ENCODE data around the gene DEAF1. TPM values are rescaled to one million over a fixed set of nuclear protein-coding genes. Genes with fewer than 3 reads are reported as not detected.

Gene DEAF1
- total and polyA plus RNA-seq, 2 donors (not counting 3 experiments of a cell fraction or from before 2014, with no cell fraction given): 43.6 to 55.7 TPM

Other genes with a start within 250 kb of the DEAF1 start
- gene PTDSS2, start 244.9 kb downstream of the DEAF1 start, total RNA-seq: 41.4 and 44.2 TPM in 2 replicates
- gene PTDSS2, start 244.9 kb downstream of the DEAF1 start, polyA plus RNA-seq: 46.8 and 60.8 TPM in 2 replicates
- gene RNH1, start 188.0 kb downstream of the DEAF1 start, total RNA-seq: 143 and 144 TPM in 2 replicates
- gene RNH1, start 188.0 kb downstream of the DEAF1 start, polyA plus RNA-seq: 198 and 276 TPM in 2 replicates
- gene HRAS, start 159.6 kb downstream of the DEAF1 start, total RNA-seq: 103 TPM in 2 replicates
- gene HRAS, start 159.6 kb downstream of the DEAF1 start, polyA plus RNA-seq: 105 and 109 TPM in 2 replicates
- gene LRRC56, start 157.7 kb downstream of the DEAF1 start, total RNA-seq: 0.55 and 0.90 TPM in 2 replicates
- gene LRRC56, start 157.7 kb downstream of the DEAF1 start, polyA plus RNA-seq: 0.47 and 0.64 TPM in 2 replicates
- gene LMNTD2, start 134.5 kb downstream of the DEAF1 start, total RNA-seq: 1.8 and 2.1 TPM in 2 replicates
- 2.6 and 3.9 TPM in 2 replicates for gene LMNTD2, start 134.5 kb downstream of the DEAF1 start, polyA plus RNA-seq
- gene RASSF7, start 134.3 kb downstream of the DEAF1 start, total RNA-seq: 12.2 and 14.1 TPM in 2 replicates
- gene RASSF7, start 134.3 kb downstream of the DEAF1 start, polyA plus RNA-seq: 19.9 and 27.9 TPM in 2 replicates
- 38.8 and 39.4 TPM in 2 replicates for gene PHRF1, start 118.8 kb downstream of the DEAF1 start, total RNA-seq
- gene PHRF1, start 118.8 kb downstream of the DEAF1 start, polyA plus RNA-seq: 14.2 and 14.8 TPM in 2 replicates
- 12.3 and 14.7 TPM in 2 replicates for gene IRF7, start 79.3 kb downstream of the DEAF1 start, total RNA-seq
- gene IRF7, start 79.3 kb downstream of the DEAF1 start, polyA plus RNA-seq: 12.6 and 23.3 TPM in 2 replicates
- not detected in 2 replicates for gene CDHR5, start 70.3 kb downstream of the DEAF1 start, total RNA-seq
- not detected in 2 replicates for gene CDHR5, start 70.3 kb downstream of the DEAF1 start, polyA plus RNA-seq
- gene SCT, start 68.0 kb downstream of the DEAF1 start, total RNA-seq: not detected in 2 replicates
- gene SCT, start 68.0 kb downstream of the DEAF1 start, polyA plus RNA-seq: not detected in 2 replicates
- gene DRD4, start 58.0 kb downstream of the DEAF1 start, total RNA-seq: 0.24 TPM in 1 of 2 replicates, not detected in the other
- not detected in 2 replicates for gene DRD4, start 58.0 kb downstream of the DEAF1 start, polyA plus RNA-seq
- 24.1 and 26.6 TPM in 2 replicates for gene TMEM80, start 594 bp upstream of the DEAF1 start, total RNA-seq
- 17.9 and 21.2 TPM in 2 replicates for gene TMEM80, start 594 bp upstream of the DEAF1 start, polyA plus RNA-seq
- 6.0 and 12.5 TPM in 2 replicates for gene EPS8L2, start 11.0 kb upstream of the DEAF1 start, total RNA-seq
- gene EPS8L2, start 11.0 kb upstream of the DEAF1 start, polyA plus RNA-seq: 5.2 and 5.9 TPM in 2 replicates
- 287 and 294 TPM in 2 replicates for gene TALDO1, start 52.2 kb upstream of the DEAF1 start, total RNA-seq
- 184 and 211 TPM in 2 replicates for gene TALDO1, start 52.2 kb upstream of the DEAF1 start, polyA plus RNA-seq
- 78.5 and 83.1 TPM in 2 replicates for gene GATD1, start 82.3 kb upstream of the DEAF1 start, total RNA-seq
- gene GATD1, start 82.3 kb upstream of the DEAF1 start, polyA plus RNA-seq: 70.6 and 90.8 TPM in 2 replicates
- 0.40 and 0.83 TPM in 2 replicates for gene CEND1, start 94.9 kb upstream of the DEAF1 start, total RNA-seq
- gene CEND1, start 94.9 kb upstream of the DEAF1 start, polyA plus RNA-seq: 0.15 and 0.27 TPM in 2 replicates
- 24.9 and 29.3 TPM in 2 replicates for gene SLC25A22, start 103.1 kb upstream of the DEAF1 start, total RNA-seq
- 24.5 and 27.4 TPM in 2 replicates for gene SLC25A22, start 103.1 kb upstream of the DEAF1 start, polyA plus RNA-seq
- gene PIDD1, start 110.0 kb upstream of the DEAF1 start, total RNA-seq: 30.6 and 30.7 TPM in 2 replicates
- 28.2 and 41.0 TPM in 2 replicates for gene PIDD1, start 110.0 kb upstream of the DEAF1 start, polyA plus RNA-seq
- gene RPLP2, start 114.7 kb upstream of the DEAF1 start, total RNA-seq: 1,644 and 1,739 TPM in 2 replicates
- gene RPLP2, start 114.7 kb upstream of the DEAF1 start, polyA plus RNA-seq: 1,579 and 3,225 TPM in 2 replicates
- 75.6 and 83.0 TPM in 2 replicates for gene PNPLA2, start 123.7 kb upstream of the DEAF1 start, total RNA-seq
- 73.1 and 80.3 TPM in 2 replicates for gene PNPLA2, start 123.7 kb upstream of the DEAF1 start, polyA plus RNA-seq
- gene CRACR2B, start 132.7 kb upstream of the DEAF1 start, total RNA-seq: 8.4 and 9.7 TPM in 2 replicates
- 9.3 and 10.7 TPM in 2 replicates for gene CRACR2B, start 132.7 kb upstream of the DEAF1 start, polyA plus RNA-seq
- 515 and 605 TPM in 2 replicates for gene CD151, start 137.7 kb upstream of the DEAF1 start, total RNA-seq
- 1,090 and 1,522 TPM in 2 replicates for gene CD151, start 137.7 kb upstream of the DEAF1 start, polyA plus RNA-seq
- 252 and 259 TPM in 2 replicates for gene POLR2L, start 147.3 kb upstream of the DEAF1 start, total RNA-seq
- gene POLR2L, start 147.3 kb upstream of the DEAF1 start, polyA plus RNA-seq: 146 and 173 TPM in 2 replicates
- gene TSPAN4, start 147.6 kb upstream of the DEAF1 start, total RNA-seq: 86.5 and 114 TPM in 2 replicates
- 199 and 238 TPM in 2 replicates for gene TSPAN4, start 147.6 kb upstream of the DEAF1 start, polyA plus RNA-seq
- gene CHID1, start 215.6 kb upstream of the DEAF1 start, total RNA-seq: 86.2 and 89.8 TPM in 2 replicates
- 98.2 and 107 TPM in 2 replicates for gene CHID1, start 215.6 kb upstream of the DEAF1 start, polyA plus RNA-seq
- 92.5 and 92.6 TPM in 2 replicates for gene AP2A2, start 230.6 kb upstream of the DEAF1 start, total RNA-seq
- 89.5 and 109 TPM in 2 replicates for gene AP2A2, start 230.6 kb upstream of the DEAF1 start, polyA plus RNA-seq

Measured in endothelial cell of umbilical vein (primary cell).